Measurements from ENCODE around the gene TBX21.

Gene TBX21

DNA sequence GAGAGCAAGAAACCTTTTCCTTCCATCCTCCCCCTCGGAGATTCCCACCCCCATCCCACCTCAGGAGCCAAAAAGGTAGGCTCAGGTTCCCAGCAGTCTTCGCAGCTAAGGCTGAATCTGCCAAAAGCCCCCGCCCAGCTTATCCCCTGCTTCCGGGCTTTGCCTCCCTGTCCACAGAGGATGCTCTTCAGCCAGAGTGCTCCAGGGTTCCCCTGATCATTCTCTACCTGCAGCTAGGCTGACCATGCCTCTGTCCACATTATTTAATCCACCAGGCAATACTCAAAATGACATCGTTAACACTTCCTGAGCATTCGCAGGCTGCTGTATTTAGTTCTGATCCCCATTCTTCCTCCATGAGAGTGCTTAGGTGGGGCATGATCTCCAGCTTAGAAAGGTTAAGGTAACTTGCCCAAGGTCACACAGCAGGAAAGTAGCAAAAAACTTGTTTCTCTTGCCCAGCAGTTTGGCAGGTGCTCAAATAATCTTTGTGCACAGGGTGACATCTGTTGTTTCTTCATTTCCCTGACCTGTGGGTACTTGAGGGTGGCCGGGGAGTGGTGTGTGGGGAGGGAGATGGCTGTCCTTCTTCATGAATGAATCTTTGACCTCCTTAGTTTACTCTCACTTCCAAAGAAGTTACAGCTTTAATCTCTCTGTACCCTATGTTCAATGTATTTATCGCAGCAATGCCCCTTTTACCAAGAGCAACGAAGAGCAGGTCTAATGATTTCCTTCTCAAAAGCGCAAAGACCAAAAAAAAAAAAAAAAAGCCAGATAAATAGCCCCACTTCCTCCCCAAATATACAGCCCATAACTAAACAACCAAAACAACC, 39.9 kb upstream of the TBX21 start:
- H3K4me1 ChIP-seq (ENCODE audit: control insufficient read depth, insufficient read depth, low read length), result peaks cover 18% of the 10 kb centered on the region
- H3K9ac ChIP-seq (ENCODE audit: low read depth, low read length), result peak overlapping the region; percentile 70
- peaks cover 8% of the 10 kb centered on the region for H3K27me3 ChIP-seq (ENCODE audit: control insufficient read depth, insufficient read depth, low read length)
- no peaks in the 10 kb centered on the region for H3K9me3 ChIP-seq (replicated peaks; ENCODE audit: low read length)
- H3K4me3 ChIP-seq (ENCODE audit: low read length), result peak overlapping the region; percentile 76
- H3K4me2 ChIP-seq (ENCODE audit: low read length), result peak overlapping the region; percentile 95
- no peaks in the 10 kb centered on the region for H3K36me3 ChIP-seq (ENCODE audit: insufficient read depth, low read length)

DNA sequence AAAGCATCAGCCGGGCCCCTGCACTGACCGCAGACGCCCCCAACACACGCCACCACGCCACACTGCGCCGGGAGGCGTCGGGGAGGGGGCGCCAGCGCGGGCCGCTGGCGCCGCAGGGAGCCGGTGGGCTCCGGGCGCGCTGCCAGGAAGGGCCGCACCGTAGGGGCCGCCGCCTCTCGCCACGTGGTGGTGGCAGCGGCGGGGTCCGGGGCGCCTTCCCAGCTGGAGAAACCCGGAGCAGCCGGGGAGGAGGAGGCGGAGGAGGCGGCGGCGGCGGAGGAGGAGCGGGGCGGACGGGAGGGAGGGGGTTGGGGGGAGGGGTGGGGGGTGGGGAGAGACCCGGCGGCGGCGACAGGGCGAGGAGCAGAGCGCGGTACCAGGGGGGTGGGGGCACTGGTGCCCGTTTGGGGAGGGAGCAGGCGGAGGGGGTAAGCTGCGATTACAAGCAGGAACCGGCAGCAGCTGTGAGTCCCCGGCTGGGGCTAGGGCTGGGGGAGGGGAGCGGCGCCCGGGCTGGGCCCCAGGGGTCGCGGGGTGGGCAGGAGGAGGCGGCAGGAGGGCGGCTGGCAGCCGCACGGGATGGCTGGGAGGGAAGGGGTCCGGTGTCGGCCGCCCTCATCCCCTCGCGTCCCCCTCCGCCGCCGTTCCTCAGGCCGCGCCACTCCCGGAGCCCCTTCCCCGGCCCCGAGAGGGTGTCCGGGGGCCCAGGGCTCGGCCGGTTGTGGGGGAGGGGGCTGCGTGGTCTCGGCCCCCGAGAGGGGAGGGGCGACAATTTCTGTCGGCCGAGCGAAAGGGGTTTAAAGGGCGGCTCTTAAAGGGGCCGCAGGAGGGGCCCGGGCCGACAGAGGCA, 39.1 kb upstream of the TBX21 start, which contains the start of gene TBKBP1:
TSS of gene TBKBP1 (plus strand) at position 431 of the 850 bp plus-strand sequence. CDS start 1,952 bp downstream, outside the sequence.
- Histone ChIP-seq H3K9me3 (replicated peaks; ENCODE audit: low read length) (no peaks in the 10 kb centered on the region), H3K36me3 (ENCODE audit: insufficient read depth, low read length) (peaks cover under 1% of the 10 kb centered on the region), H3K4me3 (ENCODE audit: low read length) (peak within 1 kb of the TSS; percentile 76), H3K4me1 (ENCODE audit: control insufficient read depth, insufficient read depth, low read length) (peaks cover 18% of the 10 kb centered on the region), H3K4me2 (ENCODE audit: low read length) (peak within 1 kb of the TSS; percentile 95), H3K9ac (ENCODE audit: low read depth, low read length) (peak within 1 kb of the TSS; percentile 81), H3K27me3 (ENCODE audit: control insufficient read depth, insufficient read depth, low read length) (peaks cover 8% of the 10 kb centered on the region)

DNA sequence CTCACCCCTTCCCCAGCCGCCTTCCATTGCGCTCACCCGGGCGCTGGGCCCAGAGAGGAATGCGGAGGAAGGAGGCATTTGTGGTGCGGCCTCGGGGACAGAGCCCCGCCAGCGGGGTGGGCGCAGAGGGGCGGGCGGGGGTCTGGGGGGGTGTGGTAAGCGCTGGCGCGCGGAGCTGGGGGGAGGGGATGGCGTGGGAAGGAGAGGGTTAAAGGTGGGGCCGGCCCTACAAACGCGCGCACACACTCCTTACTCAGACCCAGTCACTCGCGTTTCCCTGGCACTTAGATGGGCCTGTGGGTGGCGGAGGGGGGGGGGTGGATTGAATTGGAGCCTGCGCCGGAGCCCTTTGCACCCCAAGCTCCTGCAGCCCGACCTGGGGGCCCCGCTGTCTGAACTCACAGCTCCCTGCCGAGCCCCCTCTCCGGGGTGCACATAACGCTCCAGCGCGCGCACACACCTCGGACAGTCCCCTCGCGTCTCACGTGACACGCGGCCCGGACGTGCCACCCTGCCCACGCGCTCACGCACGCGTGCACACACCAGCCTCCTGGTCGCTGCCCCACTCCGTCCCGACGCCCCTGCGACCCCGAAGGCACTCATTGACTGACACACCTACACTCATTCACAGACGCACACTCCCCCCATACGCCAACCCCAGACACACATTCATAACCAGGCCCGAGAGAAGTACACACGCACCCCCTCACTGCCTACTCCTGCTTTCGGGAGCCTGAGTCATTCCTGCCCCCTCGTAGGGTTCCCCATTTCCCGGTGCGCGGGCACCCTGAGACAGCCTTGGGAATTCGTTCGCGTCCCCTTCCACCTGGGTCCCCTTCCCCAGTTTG, 38.2 kb upstream of the TBX21 start:
- H3K27me3 ChIP-seq (ENCODE audit: control insufficient read depth, insufficient read depth, low read length), result peaks cover 8% of the 10 kb centered on the region
- peak overlapping the region; percentile 95 for H3K4me2 ChIP-seq (ENCODE audit: low read length)
- H3K4me1 ChIP-seq (ENCODE audit: control insufficient read depth, insufficient read depth, low read length), result peaks cover 18% of the 10 kb centered on the region
- no peaks in the 10 kb centered on the region for H3K9me3 ChIP-seq (replicated peaks; ENCODE audit: low read length)
- peak overlapping the region; percentile 81 for H3K9ac ChIP-seq (ENCODE audit: low read depth, low read length)
- peak overlapping the region; percentile 76 for H3K4me3 ChIP-seq (ENCODE audit: low read length)
- H3K36me3 ChIP-seq (ENCODE audit: insufficient read depth, low read length), result peaks cover 5% of the 10 kb centered on the region

DNA sequence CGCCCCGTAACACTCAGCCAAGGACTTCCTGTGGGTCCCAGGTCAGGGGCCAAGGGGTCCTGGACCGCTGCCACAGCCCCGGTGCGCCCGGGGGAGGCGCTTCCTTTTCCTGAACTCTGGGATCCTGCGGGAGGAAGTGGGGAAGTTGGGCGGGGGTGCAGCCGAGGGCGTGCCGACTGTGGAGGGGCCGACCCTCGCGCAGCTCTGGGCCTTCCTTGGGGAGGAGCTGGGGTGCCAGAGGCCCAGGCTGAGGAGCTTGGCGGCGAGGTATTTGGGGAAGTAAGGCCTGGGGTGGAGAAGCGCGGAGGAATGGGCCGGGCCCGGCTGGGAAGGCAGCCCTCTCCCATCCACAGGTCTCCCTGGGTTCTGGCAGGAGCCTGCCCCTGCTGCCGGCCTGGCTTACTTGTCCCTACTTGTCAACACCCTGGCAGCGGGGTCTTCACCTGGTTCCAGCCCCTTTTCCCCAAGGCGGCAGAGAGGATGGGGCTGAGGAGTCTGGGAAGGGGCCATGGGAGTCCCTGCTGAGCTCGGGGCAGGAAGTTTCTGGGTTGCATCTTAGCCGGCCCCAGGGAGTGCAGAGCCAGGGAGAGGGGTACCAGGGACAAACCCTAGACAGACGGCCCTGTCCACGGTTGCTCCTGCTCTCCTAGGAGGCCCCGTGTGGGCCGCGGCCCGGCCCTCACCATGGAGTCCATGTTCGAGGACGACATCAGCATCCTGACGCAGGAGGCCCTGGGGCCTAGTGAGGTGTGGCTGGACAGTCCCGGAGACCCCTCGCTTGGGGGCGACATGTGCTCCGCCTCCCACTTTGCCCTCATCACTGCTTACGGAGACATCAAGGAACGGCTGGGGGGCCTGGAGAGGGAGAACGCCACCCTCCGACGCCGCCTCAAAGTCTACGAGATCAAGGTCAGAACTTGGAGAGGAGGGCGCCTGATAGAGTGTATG, 37.3 kb upstream of the TBX21 start:
- Histone ChIP-seq H3K4me2 (ENCODE audit: low read length) (peak overlapping the region; percentile 95), H3K4me1 (ENCODE audit: control insufficient read depth, insufficient read depth, low read length) (peaks cover 18% of the 10 kb centered on the region), H3K27me3 (ENCODE audit: control insufficient read depth, insufficient read depth, low read length) (peaks cover 8% of the 10 kb centered on the region), H3K9ac (ENCODE audit: low read depth, low read length) (peak overlapping the region; percentile 31), H3K4me3 (ENCODE audit: low read length) (peak overlapping the region; percentile 76), H3K9me3 (replicated peaks; ENCODE audit: low read length) (no peaks in the 10 kb centered on the region), H3K36me3 (ENCODE audit: insufficient read depth, low read length) (peaks cover 5% of the 10 kb centered on the region)

DNA sequence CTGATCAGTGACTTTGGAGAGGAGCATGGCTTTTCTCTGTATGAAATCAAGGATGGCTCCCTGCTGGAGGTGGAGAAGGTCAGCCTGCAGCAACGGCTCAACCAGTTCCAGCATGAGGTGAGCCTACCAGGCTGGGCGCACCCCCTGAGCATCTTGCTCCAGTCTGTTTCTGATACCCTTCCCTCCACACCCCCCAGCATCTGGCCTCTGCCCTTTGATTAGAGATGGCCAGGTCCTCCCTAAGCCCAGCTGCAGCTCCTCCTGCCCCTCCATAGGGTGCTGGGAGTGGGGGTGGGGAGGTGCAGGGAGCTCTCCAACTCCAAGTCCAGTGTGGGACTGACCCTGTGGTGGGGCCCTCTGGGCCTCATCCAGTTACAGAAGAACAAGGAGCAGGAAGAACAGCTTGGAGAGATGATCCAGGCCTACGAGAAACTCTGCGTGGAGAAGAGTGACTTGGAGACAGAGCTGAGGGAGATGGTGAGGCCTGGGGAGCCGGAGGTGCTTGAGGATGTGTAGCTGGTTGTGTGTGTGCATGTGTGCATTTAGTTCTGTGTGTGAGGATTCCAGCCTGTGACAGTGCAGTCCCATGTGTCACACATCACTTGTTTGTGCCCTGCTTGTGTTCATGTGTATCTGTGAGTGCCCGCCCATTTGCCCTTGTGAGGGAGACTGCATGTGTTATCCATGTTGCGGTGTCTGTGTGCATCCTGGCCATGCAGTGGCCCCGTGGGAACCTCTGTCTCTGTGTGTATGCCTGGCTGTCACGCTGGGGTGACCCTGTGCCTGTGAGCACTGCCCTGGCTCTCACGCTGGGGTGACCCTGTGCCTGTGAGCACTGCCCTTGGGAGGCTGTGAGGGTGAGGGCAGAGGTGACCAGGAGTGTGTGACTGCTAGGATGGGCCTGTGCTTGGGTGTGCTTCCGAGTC, 36.1 kb upstream of the TBX21 start:
- Histone ChIP-seq H3K4me2 (ENCODE audit: low read length) (no peak overlapping the region), H3K27me3 (ENCODE audit: control insufficient read depth, insufficient read depth, low read length) (peaks cover 8% of the 10 kb centered on the region), H3K4me1 (ENCODE audit: control insufficient read depth, insufficient read depth, low read length) (peaks cover 18% of the 10 kb centered on the region), H3K9me3 (replicated peaks; ENCODE audit: low read length) (no peaks in the 10 kb centered on the region), H3K9ac (ENCODE audit: low read depth, low read length) (no peak overlapping the region), H3K36me3 (ENCODE audit: insufficient read depth, low read length) (peaks cover 5% of the 10 kb centered on the region), H3K4me3 (ENCODE audit: low read length) (no peak overlapping the region)

DNA sequence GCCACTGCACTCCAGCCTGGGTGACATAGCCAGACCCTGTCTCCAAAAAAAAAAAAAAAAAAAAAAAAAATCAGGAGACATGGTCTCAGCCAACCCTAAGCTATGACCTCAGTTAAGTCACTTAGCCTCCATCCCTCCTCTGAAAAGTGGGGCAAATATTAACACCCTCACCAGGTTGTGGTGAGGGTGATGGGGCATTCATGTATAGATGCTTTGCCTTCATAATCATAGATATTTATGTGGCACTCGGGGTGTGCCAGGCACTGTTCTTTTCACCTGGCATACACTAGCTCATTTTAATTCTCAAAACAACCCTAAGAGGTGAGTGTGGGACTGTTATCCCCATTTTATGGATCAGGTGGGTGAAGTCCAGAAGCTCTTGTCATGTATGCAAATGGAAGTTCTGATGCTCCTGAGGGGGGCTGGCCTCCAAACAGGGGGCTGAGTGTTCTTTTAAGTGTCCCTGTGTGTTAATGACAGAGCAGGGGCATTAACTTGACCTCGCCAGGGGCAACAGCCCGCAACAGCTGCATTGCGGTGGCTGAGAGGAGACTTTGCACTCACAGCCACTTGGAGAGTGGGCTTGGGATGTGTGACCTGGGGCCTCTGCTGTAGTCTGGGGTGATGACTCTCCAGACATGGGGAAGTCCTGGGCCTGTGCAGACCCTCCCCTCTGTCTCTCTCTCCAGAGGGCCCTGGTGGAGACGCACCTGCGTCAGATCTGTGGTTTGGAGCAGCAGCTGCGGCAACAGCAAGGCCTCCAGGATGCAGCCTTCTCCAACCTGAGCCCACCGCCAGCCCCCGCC, 34.9 kb upstream of the TBX21 start:
- H3K9ac ChIP-seq (ENCODE audit: low read depth, low read length), result no peak overlapping the region
- H3K27me3 ChIP-seq (ENCODE audit: control insufficient read depth, insufficient read depth, low read length), result peaks cover 4% of the 10 kb centered on the region
- peaks cover 5% of the 10 kb centered on the region for H3K36me3 ChIP-seq (ENCODE audit: insufficient read depth, low read length)
- peaks cover 15% of the 10 kb centered on the region for H3K4me1 ChIP-seq (ENCODE audit: control insufficient read depth, insufficient read depth, low read length)
- H3K4me3 ChIP-seq (ENCODE audit: low read length), result no peak overlapping the region
- H3K9me3 ChIP-seq (replicated peaks; ENCODE audit: low read length), result no peaks in the 10 kb centered on the region
- no peak overlapping the region for H3K4me2 ChIP-seq (ENCODE audit: low read length)

DNA sequence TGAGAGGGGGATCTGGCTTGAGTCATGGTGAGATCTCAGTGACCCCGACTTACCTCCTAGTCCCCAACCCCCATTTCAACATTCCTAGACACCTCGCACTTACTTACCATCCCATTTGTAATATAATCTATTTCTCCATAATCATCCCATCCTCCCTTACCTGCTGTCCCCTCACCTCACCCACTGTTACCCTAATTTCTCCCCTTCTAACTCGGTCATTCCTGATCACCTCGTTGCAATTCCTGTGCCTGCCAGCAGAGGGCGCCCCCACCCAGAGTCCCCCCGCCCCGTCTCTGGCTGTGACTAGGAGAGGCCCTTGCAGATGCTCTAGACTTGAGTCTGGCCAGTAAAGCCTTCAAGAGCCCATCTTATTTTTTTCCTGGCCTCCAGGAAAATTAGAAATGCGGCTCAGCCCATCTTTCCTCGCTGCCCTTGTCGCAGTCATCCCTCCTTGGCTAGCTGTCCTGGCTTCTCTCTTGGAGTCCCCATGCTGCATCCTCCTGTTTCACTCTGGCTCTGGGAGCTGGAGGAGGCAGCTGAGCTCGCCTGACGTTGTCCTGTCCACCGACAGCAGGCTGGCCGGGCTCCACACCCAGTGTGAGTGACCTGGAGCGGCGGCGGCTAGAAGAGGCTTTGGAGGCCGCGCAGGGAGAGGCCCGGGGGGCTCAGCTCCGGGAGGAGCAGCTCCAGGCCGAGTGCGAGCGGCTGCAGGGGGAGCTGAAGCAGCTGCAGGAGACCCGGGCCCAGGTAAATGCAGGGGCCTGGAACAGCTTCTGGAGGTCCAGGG, 34.1 kb upstream of the TBX21 start:
- Histone ChIP-seq H3K4me3 (ENCODE audit: low read length) (no peak overlapping the region), H3K27me3 (ENCODE audit: control insufficient read depth, insufficient read depth, low read length) (peaks cover 3% of the 10 kb centered on the region), H3K4me2 (ENCODE audit: low read length) (no peak overlapping the region), H3K4me1 (ENCODE audit: control insufficient read depth, insufficient read depth, low read length) (peaks cover 11% of the 10 kb centered on the region), H3K36me3 (ENCODE audit: insufficient read depth, low read length) (peaks cover 5% of the 10 kb centered on the region), H3K9me3 (replicated peaks; ENCODE audit: low read length) (no peaks in the 10 kb centered on the region), H3K9ac (ENCODE audit: low read depth, low read length) (no peak overlapping the region)

DNA sequence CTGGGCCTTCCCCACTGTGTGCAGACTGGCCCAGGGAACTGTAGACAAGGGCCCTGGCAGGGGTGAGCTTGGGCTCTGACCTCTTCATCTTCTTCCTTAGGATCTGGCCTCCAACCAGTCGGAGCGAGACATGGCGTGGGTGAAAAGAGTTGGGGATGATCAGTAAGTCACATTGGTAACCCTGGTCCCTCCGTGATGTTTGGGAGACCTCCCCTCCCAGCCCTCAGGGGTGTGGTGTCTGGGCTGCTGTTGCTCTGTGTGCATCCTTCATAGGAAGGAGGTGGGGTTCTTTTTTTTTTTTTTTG, 33.5 kb upstream of the TBX21 start:
- no peak overlapping the region for H3K4me3 ChIP-seq (ENCODE audit: low read length)
- H3K4me1 ChIP-seq (ENCODE audit: control insufficient read depth, insufficient read depth, low read length), result peaks cover 11% of the 10 kb centered on the region
- no peak overlapping the region for H3K9ac ChIP-seq (ENCODE audit: low read depth, low read length)
- peaks cover 4% of the 10 kb centered on the region for H3K27me3 ChIP-seq (ENCODE audit: control insufficient read depth, insufficient read depth, low read length)
- peaks cover 5% of the 10 kb centered on the region for H3K36me3 ChIP-seq (ENCODE audit: insufficient read depth, low read length)
- no peaks in the 10 kb centered on the region for H3K9me3 ChIP-seq (replicated peaks; ENCODE audit: low read length)
- no peak overlapping the region for H3K4me2 ChIP-seq (ENCODE audit: low read length)
